PC-3 (cell line): ENCODE data around the gene SPSB3. TPM values are rescaled to one million over a fixed set of nuclear protein-coding genes. Genes with fewer than 3 reads are reported as not detected.
"Not testable (repeated sequence)": the region's sequence is repeated elsewhere in the genome, so short reads cannot be mapped to it uniquely, and the experiment has no call there.

Source experiments
- ATAC-seq: fragments of 200-7000 bp; cut with Tn5 transposase; 2 replicates; pipeline ENCODE4 v1.9.1; 2020; ENCODE audit warnings: mild to moderate bottlenecking, moderate library complexity
- BruUV-seq: library from RNA; stranded (reverse); fragments of 400-500 nt; replicated peaks from 2 replicates; lab custom pipeline; 2021; lab: Mats Ljungman, UMichigan
- CTCF ChIA-PET: fragments of 300-600 bp; sonication (Branson Sonifier 250); formaldehyde crosslinking; loops from one replicate; lab custom pipeline; 2022; ENCODE audit warnings: antibody characterized with exemption; lab: Charles Lee
- POLR2A ChIA-PET: fragments of 300-600 bp; sonication (Branson Sonifier 250); formaldehyde crosslinking; loops from one replicate; lab custom pipeline; 2022; ENCODE audit warnings: antibody characterized with exemption; ENCODE audit not compliant: unreplicated experiment; lab: Charles Lee
- DNase-seq: peaks from one replicate; pipeline ENCODE4 v3.0.0-alpha.2; 2015
- H2AFZ ChIP-seq: fragments of 300-600 bp; sonication (generic); 2 replicates; pipeline ENCODE4 v1.6.0; 2016; ENCODE audit warnings: antibody characterized with exemption, low read length
- H3F3A ChIP-seq: fragments of 300-600 bp; sonication (generic); one replicate; pipeline ENCODE4 v1.6.0; 2017; ENCODE audit warnings: antibody characterized with exemption, low read length, control low read depth, mild to moderate bottlenecking; ENCODE audit not compliant: unreplicated experiment
- H3K27ac ChIP-seq: fragments of 300-600 bp; sonication (generic); 2 replicates; pipeline ENCODE4 v1.5.1; 2016; ENCODE audit warnings: mild to moderate bottlenecking, low read length
- H3K27me3 ChIP-seq: fragments of 300-600 bp; sonication (generic); 2 replicates; pipeline ENCODE4 v1.6.1; 2016; ENCODE audit warnings: low read length, mixed read lengths
- H3K36me3 ChIP-seq: fragments of 300-600 bp; sonication (generic); 2 replicates; pipeline ENCODE4 v1.6.1; 2016; ENCODE audit warnings: low read depth, mixed run types, low read length, mixed read lengths
- H3K4me1 ChIP-seq: fragments of 300-600 bp; sonication (generic); 2 replicates; pipeline ENCODE4 v1.5.1; 2016; ENCODE audit warnings: low read length; ENCODE audit not compliant: insufficient read depth
- H3K4me2 ChIP-seq: fragments of 300-600 bp; sonication (generic); 2 replicates; pipeline ENCODE4 v1.6.0; 2016; ENCODE audit warnings: low read length
- H3K4me3 ChIP-seq: fragments of 300-600 bp; sonication (generic); 2 replicates; pipeline ENCODE4 v1.5.1; 2016; ENCODE audit warnings: mild to moderate bottlenecking, low read length, mixed read lengths
- H3K79me2 ChIP-seq: fragments of 300-600 bp; sonication (generic); 2 replicates; pipeline ENCODE4 v1.6.1; 2017; ENCODE audit warnings: low read length, mixed read lengths
- H3K9ac ChIP-seq: fragments of 300-600 bp; sonication (generic); 2 replicates; pipeline ENCODE4 v1.6.0; 2016; ENCODE audit warnings: mild to moderate bottlenecking, low read length
- H3K9me2 ChIP-seq: fragments of 300-600 bp; sonication (generic); replicated peaks from 2 replicates; pipeline ENCODE4 v1.6.1; 2016; ENCODE audit warnings: mixed run types, low read length, mixed read lengths
- H3K9me3 ChIP-seq: fragments of 300-600 bp; sonication (generic); 2 replicates; pipeline ENCODE4 v1.6.1; 2016; ENCODE audit warnings: low read length, mixed read lengths
- H4K20me1 ChIP-seq: fragments of 300-600 bp; sonication (generic); 2 replicates; pipeline ENCODE4 v1.6.1; 2016; ENCODE audit warnings: low read length, mixed read lengths
- CTCF ChIP-seq: fragments of 300-600 bp; sonication (generic); conservative IDR thresholded peaks from 2 replicates; pipeline ENCODE4 v1.5.1; 2017; ENCODE audit warnings: antibody characterized with exemption, low read depth, mild to moderate bottlenecking, low read length
- EZH2 ChIP-seq: fragments of 300-600 bp; sonication (generic); IDR thresholded peaks from one replicate; pipeline ENCODE4 v1.6.1; 2017; ENCODE audit warnings: antibody characterized with exemption, mild to moderate bottlenecking, low read length; ENCODE audit not compliant: unreplicated experiment
- EZH2phosphoT487 ChIP-seq: fragments of 300-600 bp; sonication (generic); IDR thresholded peaks from 2 replicates; pipeline ENCODE4 v1.6.1; 2018; ENCODE audit warnings: mild to moderate bottlenecking, antibody characterized with exemption, low read length, borderline replicate concordance
- intact Hi-C: fragments of 100-400 bp; cut with micrococcal nuclease; formaldehyde crosslinking; loops from 2 replicates; pipeline ENCODE4 v1.9.0; 2023
- total RNA-seq: library from RNA; depleted of rRNA; stranded (reverse); fragments of >200 nt; gene quantifications from 2 replicates; pipeline ENCODE4 v1.2.3, GENCODE V29; 2014

The SPSB3 gene
- total RNA-seq, 1 experiment from 2014 or later: 27.4 TPM

GRCh38 chr16:1800701-1801100 is 18.3 kb upstream of the SPSB3 start:
- POLR2A ChIA-PET: no interaction called here
- H3K4me2 ChIP-seq: no peak overlapping the region
- no peaks in the 10 kb centered on the region for H3K79me2 ChIP-seq
- no peak overlapping the region for H3K4me3 ChIP-seq
- no TSS peak for BruUV-seq
- intact Hi-C loops: no loop called here
- H3K27me3 ChIP-seq: no peaks in the 10 kb centered on the region
- DNase-seq (no peak), ATAC-seq (no peak)
- H3K27ac ChIP-seq: no peak overlapping the region
- H3K9me3 ChIP-seq: no peaks in the 10 kb centered on the region
- TF ChIP-seq EZH2phosphoT487 (no peak), EZH2 (no peak), CTCF (no peak)
- no peak overlapping the region for H2AFZ ChIP-seq
- no peaks in the 10 kb centered on the region for H4K20me1 ChIP-seq
- H3K36me3 ChIP-seq: no peaks in the 10 kb centered on the region
- no peak overlapping the region for H3K9ac ChIP-seq
- no peaks in the 10 kb centered on the region for H3K9me2 ChIP-seq
- H3K4me1 ChIP-seq: no peaks in the 10 kb centered on the region
- CTCF ChIA-PET: no interaction called here
- no peaks in the 10 kb centered on the region for H3F3A ChIP-seq

- H3K9ac ChIP-seq, H2AFZ ChIP-seq, BruUV-seq, CTCF ChIA-PET, H3K4me1 ChIP-seq, H3K9me3 ChIP-seq, H3K4me2 ChIP-seq, POLR2A ChIA-PET, H3F3A ChIP-seq, H3K79me2 ChIP-seq, H3K27ac ChIP-seq, DNase-seq, H3K9me2 ChIP-seq, H3K36me3 ChIP-seq, H4K20me1 ChIP-seq, ATAC-seq, H3K4me3 ChIP-seq, intact Hi-C loops, H3K27me3 ChIP-seq: not testable (repeated sequence)
Measured at GRCh38 chr16:1799263-1799662, 16.9 kb upstream of the SPSB3 start.

- H3K27me3 ChIP-seq: no peaks in the 10 kb centered on the region
- H3K79me2 ChIP-seq: no peaks in the 10 kb centered on the region
- no peak overlapping the region for H3K9ac ChIP-seq
- intact Hi-C loops: no loop called here
- no peaks in the 10 kb centered on the region for H3K36me3 ChIP-seq
- no peak overlapping the region for H3K4me2 ChIP-seq
- no peaks in the 10 kb centered on the region for H3K9me2 ChIP-seq
- no peak for DNase-seq
- H3F3A ChIP-seq: no peaks in the 10 kb centered on the region
- no peak overlapping the region for H3K27ac ChIP-seq
- H3K4me1 ChIP-seq: no peaks in the 10 kb centered on the region
- H3K9me3 ChIP-seq: no peaks in the 10 kb centered on the region
- BruUV-seq: no TSS peak
- TF ChIP-seq CTCF: no peak
- no peak for TF ChIP-seq EZH2phosphoT487
- TF ChIP-seq EZH2: no peak
- no peak for ATAC-seq
- H3K4me3 ChIP-seq: no peak overlapping the region
- H4K20me1 ChIP-seq: no peaks in the 10 kb centered on the region
- CTCF ChIA-PET: no interaction called here
- no peak overlapping the region for H2AFZ ChIP-seq
- POLR2A ChIA-PET: no interaction called here
Measured at GRCh38 chr16:1794908-1795666, 12.7 kb upstream of the SPSB3 start.
